Femur (tissue), 1 donor: ENCODE measurements around the gene SMOC1.

Experiments used
- DNase-seq: peaks from one replicate; pipeline ENCODE4 v3.0.0-alpha.2; 2017

Gene SMOC1

GRCh38 chr14:70050136-70050535 lies 170.9 kb downstream of the SMOC1 start:
- no peak for DNase-seq

- DNase-seq: peak; percentile 42
Observed at GRCh38 chr14:70052990-70053389, 173.8 kb downstream of the SMOC1 start.

GRCh38 chr14:70057519-70058136 lies 178.4 kb downstream of the SMOC1 start:
- DNase-seq: no peak

- no peak for DNase-seq
Observed at GRCh38 chr14:70059545-70059944, 180.3 kb downstream of the SMOC1 start.

GRCh38 chr14:70061108-70061507 lies 181.9 kb downstream of the SMOC1 start:
- no peak for DNase-seq

- DNase-seq: no peak
Observed at GRCh38 chr14:70064136-70064865, 185.1 kb downstream of the SMOC1 start.

- no peak for DNase-seq
Observed at GRCh38 chr14:70067810-70068209, 188.6 kb downstream of the SMOC1 start.

GRCh38 chr14:70069186-70069585 lies 190.0 kb downstream of the SMOC1 start:
- DNase-seq: no peak

GRCh38 chr14:70073924-70074566 lies 194.8 kb downstream of the SMOC1 start:
- DNase-seq: peak; percentile 34

- DNase-seq: no peak
Observed at GRCh38 chr14:70077005-70077404, 197.8 kb downstream of the SMOC1 start.

- DNase-seq: no peak
Observed at GRCh38 chr14:70077720-70078119, 198.5 kb downstream of the SMOC1 start.

GRCh38 chr14:70078329-70078728 lies 199.1 kb downstream of the SMOC1 start:
- no peak for DNase-seq

GRCh38 chr14:70080076-70080475 lies 200.9 kb downstream of the SMOC1 start:
- no peak for DNase-seq
